ENCODE data around the gene SPTB.

Gene SPTB

GRCh38 chr14:64841772-64842750, 37.6 kb downstream of the SPTB start:
- no peak overlapping the region for H3K9ac ChIP-seq (ENCODE audit: low read depth in 1 of 2, low read length in 2 of 2)
- H3K27me3 ChIP-seq (ENCODE audit: control insufficient read depth in 2 of 2, insufficient read depth in 2 of 2, low read length in 2 of 2), result peaks cover 3 to 10% of the 10 kb centered on the region in 2 donors
- H3K4me3 ChIP-seq (ENCODE audit: low read length in 2 of 2), result no peak overlapping the region
- H3K9me3 ChIP-seq (ENCODE audit: control insufficient read depth in 2 of 2, low read length in 2 of 2), result no peaks in the 10 kb centered on the region
- no peak overlapping the region for H3K27ac ChIP-seq (ENCODE audit: low read depth in 2 of 2, low read length in 2 of 2)
- no peaks in the 10 kb centered on the region for H3K36me3 ChIP-seq (ENCODE audit: control insufficient read depth in 2 of 2, insufficient read depth in 2 of 2, low read length in 2 of 2)
- H3K4me1 ChIP-seq (ENCODE audit: control insufficient read depth in 2 of 2, insufficient read depth in 2 of 2, low read length in 2 of 2), result no peaks in the 10 kb centered on the region

GRCh38 chr14:64841121-64841651, 38.5 kb downstream of the SPTB start:
- Histone ChIP-seq H3K4me3 (ENCODE audit: low read length in 2 of 2) (no peak overlapping the region), H3K27me3 (ENCODE audit: control insufficient read depth in 2 of 2, insufficient read depth in 2 of 2, low read length in 2 of 2) (peaks cover 3 to 9% of the 10 kb centered on the region in 2 donors), H3K9me3 (ENCODE audit: control insufficient read depth in 2 of 2, low read length in 2 of 2) (no peaks in the 10 kb centered on the region), H3K4me1 (ENCODE audit: control insufficient read depth in 2 of 2, insufficient read depth in 2 of 2, low read length in 2 of 2) (no peaks in the 10 kb centered on the region), H3K36me3 (ENCODE audit: control insufficient read depth in 2 of 2, insufficient read depth in 2 of 2, low read length in 2 of 2) (no peaks in the 10 kb centered on the region), H3K9ac (ENCODE audit: low read depth in 1 of 2, low read length in 2 of 2) (no peak overlapping the region), H3K27ac (ENCODE audit: low read depth in 2 of 2, low read length in 2 of 2) (no peak overlapping the region)

GRCh38 chr14:64838656-64839055, 41.1 kb downstream of the SPTB start:
- Histone ChIP-seq H3K27ac (ENCODE audit: low read depth in 2 of 2, low read length in 2 of 2) (no peak overlapping the region), H3K4me1 (ENCODE audit: control insufficient read depth in 2 of 2, insufficient read depth in 2 of 2, low read length in 2 of 2) (no peaks in the 10 kb centered on the region)

GRCh38 chr14:64835431-64835830, 44.3 kb downstream of the SPTB start:
- H3K4me1 ChIP-seq (ENCODE audit: control insufficient read depth in 2 of 2, insufficient read depth in 2 of 2, low read length in 2 of 2), result no peaks in the 10 kb centered on the region
- no peak overlapping the region for H3K4me3 ChIP-seq (ENCODE audit: low read length in 2 of 2)

More at GRCh38 chr14:64838656-64839055, 41.1 kb downstream of the SPTB start:
- H3K9ac ChIP-seq (ENCODE audit: low read depth in 1 of 2, low read length in 2 of 2), result no peak overlapping the region
- peaks cover 0 to 4% of the 10 kb centered on the region in 2 donors for H3K27me3 ChIP-seq (ENCODE audit: control insufficient read depth in 2 of 2, insufficient read depth in 2 of 2, low read length in 2 of 2)
- H3K4me3 ChIP-seq (ENCODE audit: low read length in 2 of 2), result no peak overlapping the region
- H3K9me3 ChIP-seq (ENCODE audit: control insufficient read depth in 2 of 2, low read length in 2 of 2), result no peaks in the 10 kb centered on the region
- H3K36me3 ChIP-seq (ENCODE audit: control insufficient read depth in 2 of 2, insufficient read depth in 2 of 2, low read length in 2 of 2), result no peaks in the 10 kb centered on the region

GRCh38 chr14:64834965-64835364, 44.7 kb downstream of the SPTB start:
- no peak overlapping the region for H3K27ac ChIP-seq (ENCODE audit: low read depth in 2 of 2, low read length in 2 of 2)
- H3K4me3 ChIP-seq (ENCODE audit: low read length in 2 of 2), result no peak overlapping the region
- H3K4me1 ChIP-seq (ENCODE audit: control insufficient read depth in 2 of 2, insufficient read depth in 2 of 2, low read length in 2 of 2), result no peaks in the 10 kb centered on the region

More at GRCh38 chr14:64835431-64835830, 44.3 kb downstream of the SPTB start:
- H3K9ac ChIP-seq (ENCODE audit: low read depth in 1 of 2, low read length in 2 of 2), result no peak overlapping the region
- no peaks in the 10 kb centered on the region for H3K9me3 ChIP-seq (ENCODE audit: control insufficient read depth in 2 of 2, low read length in 2 of 2)
- peaks cover 0 to 4% of the 10 kb centered on the region in 2 donors for H3K27me3 ChIP-seq (ENCODE audit: control insufficient read depth in 2 of 2, insufficient read depth in 2 of 2, low read length in 2 of 2)
- H3K36me3 ChIP-seq (ENCODE audit: control insufficient read depth in 2 of 2, insufficient read depth in 2 of 2, low read length in 2 of 2), result no peaks in the 10 kb centered on the region
- H3K27ac ChIP-seq (ENCODE audit: low read depth in 2 of 2, low read length in 2 of 2), result no peak overlapping the region

GRCh38 chr14:64831419-64831818, 48.3 kb downstream of the SPTB start:
- Histone ChIP-seq H3K36me3 (ENCODE audit: control insufficient read depth in 2 of 2, insufficient read depth in 2 of 2, low read length in 2 of 2) (no peaks in the 10 kb centered on the region), H3K4me3 (ENCODE audit: low read length in 2 of 2) (no peak overlapping the region), H3K9ac (ENCODE audit: low read depth in 1 of 2, low read length in 2 of 2) (no peak overlapping the region), H3K27ac (ENCODE audit: low read depth in 2 of 2, low read length in 2 of 2) (no peak overlapping the region), H3K4me1 (ENCODE audit: control insufficient read depth in 2 of 2, insufficient read depth in 2 of 2, low read length in 2 of 2) (no peaks in the 10 kb centered on the region), H3K27me3 (ENCODE audit: control insufficient read depth in 2 of 2, insufficient read depth in 2 of 2, low read length in 2 of 2) (no peaks in the 10 kb centered on the region), H3K9me3 (ENCODE audit: control insufficient read depth in 2 of 2, low read length in 2 of 2) (no peaks in the 10 kb centered on the region)

More at GRCh38 chr14:64834965-64835364, 44.7 kb downstream of the SPTB start:
- no peaks in the 10 kb centered on the region for H3K36me3 ChIP-seq (ENCODE audit: control insufficient read depth in 2 of 2, insufficient read depth in 2 of 2, low read length in 2 of 2)
- no peaks in the 10 kb centered on the region for H3K9me3 ChIP-seq (ENCODE audit: control insufficient read depth in 2 of 2, low read length in 2 of 2)
- H3K9ac ChIP-seq (ENCODE audit: low read depth in 1 of 2, low read length in 2 of 2), result no peak overlapping the region
- H3K27me3 ChIP-seq (ENCODE audit: control insufficient read depth in 2 of 2, insufficient read depth in 2 of 2, low read length in 2 of 2), result peaks cover 0 to 4% of the 10 kb centered on the region in 2 donors

- H3K27ac ChIP-seq (ENCODE audit: low read depth in 2 of 2, low read length in 2 of 2), result no peak overlapping the region
- H3K9me3 ChIP-seq (ENCODE audit: control insufficient read depth in 2 of 2, low read length in 2 of 2), result no peaks in the 10 kb centered on the region
- no peaks in the 10 kb centered on the region for H3K4me1 ChIP-seq (ENCODE audit: control insufficient read depth in 2 of 2, insufficient read depth in 2 of 2, low read length in 2 of 2)
- no peaks in the 10 kb centered on the region for H3K27me3 ChIP-seq (ENCODE audit: control insufficient read depth in 2 of 2, insufficient read depth in 2 of 2, low read length in 2 of 2)
- H3K4me3 ChIP-seq (ENCODE audit: low read length in 2 of 2), result no peak overlapping the region
- H3K9ac ChIP-seq (ENCODE audit: low read depth in 1 of 2, low read length in 2 of 2), result no peak overlapping the region
- no peaks in the 10 kb centered on the region for H3K36me3 ChIP-seq (ENCODE audit: control insufficient read depth in 2 of 2, insufficient read depth in 2 of 2, low read length in 2 of 2)
Observed at GRCh38 chr14:64830961-64831360, 48.7 kb downstream of the SPTB start.

- Histone ChIP-seq H3K4me1 (ENCODE audit: control insufficient read depth in 2 of 2, insufficient read depth in 2 of 2, low read length in 2 of 2) (no peaks in the 10 kb centered on the region), H3K27me3 (ENCODE audit: control insufficient read depth in 2 of 2, insufficient read depth in 2 of 2, low read length in 2 of 2) (peaks cover 0 to 3% of the 10 kb centered on the region in 2 donors)
Observed at GRCh38 chr14:64828071-64828470, 51.6 kb downstream of the SPTB start.

GRCh38 chr14:64826845-64827244, 52.9 kb downstream of the SPTB start:
- Histone ChIP-seq H3K27me3 (ENCODE audit: control insufficient read depth in 2 of 2, insufficient read depth in 2 of 2, low read length in 2 of 2) (peaks cover 0 to 3% of the 10 kb centered on the region in 2 donors), H3K9ac (ENCODE audit: low read depth in 1 of 2, low read length in 2 of 2) (no peak overlapping the region), H3K36me3 (ENCODE audit: control insufficient read depth in 2 of 2, insufficient read depth in 2 of 2, low read length in 2 of 2) (no peaks in the 10 kb centered on the region), H3K9me3 (ENCODE audit: control insufficient read depth in 2 of 2, low read length in 2 of 2) (no peaks in the 10 kb centered on the region), H3K4me3 (ENCODE audit: low read length in 2 of 2) (no peak overlapping the region), H3K27ac (ENCODE audit: low read depth in 2 of 2, low read length in 2 of 2) (no peak overlapping the region), H3K4me1 (ENCODE audit: control insufficient read depth in 2 of 2, insufficient read depth in 2 of 2, low read length in 2 of 2) (no peaks in the 10 kb centered on the region)

More at GRCh38 chr14:64828071-64828470, 51.6 kb downstream of the SPTB start:
- no peak overlapping the region for H3K9ac ChIP-seq (ENCODE audit: low read depth in 1 of 2, low read length in 2 of 2)
- no peak overlapping the region for H3K27ac ChIP-seq (ENCODE audit: low read depth in 2 of 2, low read length in 2 of 2)
- no peaks in the 10 kb centered on the region for H3K9me3 ChIP-seq (ENCODE audit: control insufficient read depth in 2 of 2, low read length in 2 of 2)
- no peaks in the 10 kb centered on the region for H3K36me3 ChIP-seq (ENCODE audit: control insufficient read depth in 2 of 2, insufficient read depth in 2 of 2, low read length in 2 of 2)
- H3K4me3 ChIP-seq (ENCODE audit: low read length in 2 of 2), result no peak overlapping the region

GRCh38 chr14:64826333-64826732, 53.4 kb downstream of the SPTB start:
- Histone ChIP-seq H3K27me3 (ENCODE audit: control insufficient read depth in 2 of 2, insufficient read depth in 2 of 2, low read length in 2 of 2) (peaks cover 0 to 3% of the 10 kb centered on the region in 2 donors), H3K9ac (ENCODE audit: low read depth in 1 of 2, low read length in 2 of 2) (no peak overlapping the region), H3K36me3 (ENCODE audit: control insufficient read depth in 2 of 2, insufficient read depth in 2 of 2, low read length in 2 of 2) (no peaks in the 10 kb centered on the region), H3K4me1 (ENCODE audit: control insufficient read depth in 2 of 2, insufficient read depth in 2 of 2, low read length in 2 of 2) (no peaks in the 10 kb centered on the region), H3K4me3 (ENCODE audit: low read length in 2 of 2) (no peak overlapping the region), H3K27ac (ENCODE audit: low read depth in 2 of 2, low read length in 2 of 2) (no peak overlapping the region), H3K9me3 (ENCODE audit: control insufficient read depth in 2 of 2, low read length in 2 of 2) (no peaks in the 10 kb centered on the region)
